HEK293 (cell line): ENCODE measurements around the gene GUCA1A.

Source experiments
- CTCF ChIP-seq: fragments of 450-650 bp; formaldehyde crosslinking; IDR thresholded peaks from 2 replicates; pipeline ENCODE4 v1.5.1; 2016; ENCODE audit warnings: missing biosample characterization, missing genetic modification characterization
- OVOL3 ChIP-seq: fragments of 450-650 bp; formaldehyde crosslinking; IDR thresholded peaks from 2 replicates; pipeline ENCODE4 v1.5.1; 2016; ENCODE audit warnings: missing biosample characterization, missing genetic modification characterization
- ZNF214 ChIP-seq: fragments of 450-650 bp; formaldehyde crosslinking; IDR thresholded peaks from 2 replicates; pipeline ENCODE4 v1.5.1; 2017; ENCODE audit warnings: missing biosample characterization, mild to moderate bottlenecking, missing genetic modification characterization, borderline replicate concordance
- ZNF24 ChIP-seq: fragments of 450-650 bp; formaldehyde crosslinking; IDR thresholded peaks from 2 replicates; pipeline ENCODE4 v1.5.1; 2016; ENCODE audit warnings: missing biosample characterization, missing genetic modification characterization
- ZNF335 ChIP-seq: fragments of 450-650 bp; formaldehyde crosslinking; conservative IDR thresholded peaks from 2 replicates; pipeline ENCODE4 v1.5.1; 2016; ENCODE audit warnings: missing biosample characterization, missing genetic modification characterization
- TF ChIP-seq, protein P1 (sequence below): fragments of 450-650 bp; formaldehyde crosslinking; IDR thresholded peaks from 2 replicates; pipeline ENCODE4; 2016; ENCODE audit warnings: missing biosample characterization, missing genetic modification characterization

- TF ChIP-seq CTCF (no peak), ZNF335 (tag by site-specific recombination) (no peak), ZNF24 (no peak), OVOL3 (tag by site-specific recombination) (no peak), ZNF214 (no peak)
- TF ChIP-seq, protein P1, sequence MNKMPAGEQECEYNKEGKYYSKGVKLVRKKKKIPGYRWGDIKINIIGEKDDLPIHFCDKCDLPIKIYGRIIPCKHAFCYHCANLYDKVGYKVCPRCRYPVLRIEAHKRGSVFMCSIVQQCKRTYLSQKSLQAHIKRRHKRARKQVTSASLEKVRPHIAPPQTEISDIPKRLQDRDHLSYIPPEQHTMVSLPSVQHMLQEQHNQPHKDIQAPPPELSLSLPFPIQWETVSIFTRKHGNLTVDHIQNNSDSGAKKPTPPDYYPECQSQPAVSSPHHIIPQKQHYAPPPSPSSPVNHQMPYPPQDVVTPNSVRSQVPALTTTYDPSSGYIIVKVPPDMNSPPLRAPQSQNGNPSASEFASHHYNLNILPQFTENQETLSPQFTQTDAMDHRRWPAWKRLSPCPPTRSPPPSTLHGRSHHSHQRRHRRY (tag by site-specific recombination), result no peak
Measured at GRCh38 chr6:42159431-42160024, 13.6 kb upstream of the GUCA1A start.
